Measurements from ENCODE around the gene MT1M.
"Not testable (repeated sequence)": the region's sequence is repeated elsewhere in the genome, so short reads cannot be mapped to it uniquely, and the experiment has no call there.

MT1M gene

DNA sequence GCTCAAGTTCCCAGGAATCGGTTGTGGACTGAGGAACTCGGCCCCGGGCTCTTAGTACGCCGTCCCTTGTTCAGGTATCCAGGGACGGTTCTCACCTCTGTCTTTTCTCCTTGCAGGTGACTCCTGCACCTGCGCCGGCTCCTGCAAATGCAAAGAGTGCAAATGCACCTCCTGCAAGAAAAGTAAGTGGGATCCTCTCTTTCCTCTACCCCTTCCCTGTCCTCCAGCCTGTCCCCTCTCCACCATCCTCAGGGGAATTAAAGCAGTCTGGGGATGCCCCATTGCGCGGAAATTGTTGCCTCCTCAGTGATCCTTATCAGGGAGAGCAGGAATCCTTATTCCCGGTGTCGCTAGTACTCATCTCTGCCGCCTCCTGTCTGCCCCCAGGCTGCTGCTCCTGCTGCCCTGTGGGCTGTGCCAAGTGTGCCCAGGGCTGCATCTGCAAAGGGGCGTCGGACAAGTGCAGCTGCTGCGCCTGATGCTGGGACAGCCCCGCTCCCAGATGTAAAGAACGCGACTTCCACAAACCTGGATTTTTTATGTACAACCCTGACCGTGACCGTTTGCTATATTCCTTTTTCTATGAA lies 23.5 kb upstream of the MT1M start:
- DNase-seq (ENCODE audit: low read depth): no peak

DNA sequence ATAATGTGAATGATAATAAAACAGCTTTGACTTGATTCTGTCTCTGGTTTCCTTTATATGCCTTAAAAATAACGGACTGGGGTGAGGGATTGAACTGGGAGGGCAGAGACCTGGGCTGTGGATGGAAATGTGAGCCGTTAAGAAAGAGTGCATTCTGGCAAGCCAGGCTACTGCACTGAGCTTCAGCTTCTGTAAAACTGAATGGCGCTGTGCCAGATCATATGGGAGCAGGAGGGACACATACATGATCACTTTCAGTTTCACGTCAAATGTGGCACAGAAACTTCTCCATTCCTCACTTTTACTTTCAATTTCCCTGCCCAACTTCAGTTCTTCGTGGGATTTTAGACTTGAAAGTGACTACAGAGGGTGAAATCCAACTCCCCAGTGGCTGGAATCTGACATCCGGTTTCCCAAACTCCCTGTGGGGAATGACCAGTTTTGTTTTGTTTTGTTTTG lies 23.0 kb upstream of the MT1M start:
- DNase-seq (ENCODE audit: low read depth): peak; percentile 83

DNA sequence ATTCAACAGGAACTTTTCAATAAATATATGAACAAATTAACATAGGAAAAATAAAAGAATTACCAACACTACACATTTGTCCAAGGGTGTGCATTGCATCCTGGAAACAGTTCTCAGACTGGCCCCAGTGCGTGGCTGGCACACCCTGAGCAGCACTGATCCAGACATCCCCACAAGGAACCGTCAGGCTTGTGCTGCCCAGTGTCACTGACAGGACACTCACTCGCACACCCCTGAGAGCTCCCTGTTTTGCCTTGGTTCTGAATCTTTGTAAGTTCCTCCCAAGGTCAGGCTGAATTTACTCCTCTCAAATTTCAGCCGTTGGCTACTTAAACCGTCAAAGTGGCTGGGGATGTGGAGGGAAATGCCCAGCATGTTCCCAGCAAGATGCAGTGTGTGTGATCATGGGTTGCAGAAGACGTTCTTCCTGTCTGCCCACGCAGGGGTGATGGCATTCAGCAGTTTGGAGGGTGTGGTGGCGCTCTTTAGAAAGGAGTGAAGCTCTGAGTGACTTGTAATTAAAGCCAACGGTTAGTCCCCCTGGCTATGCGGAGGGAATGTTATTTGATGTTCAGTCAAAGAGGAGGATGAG lies 22.3 kb upstream of the MT1M start:
- peak; percentile 76 for DNase-seq (ENCODE audit: low read depth)

DNA sequence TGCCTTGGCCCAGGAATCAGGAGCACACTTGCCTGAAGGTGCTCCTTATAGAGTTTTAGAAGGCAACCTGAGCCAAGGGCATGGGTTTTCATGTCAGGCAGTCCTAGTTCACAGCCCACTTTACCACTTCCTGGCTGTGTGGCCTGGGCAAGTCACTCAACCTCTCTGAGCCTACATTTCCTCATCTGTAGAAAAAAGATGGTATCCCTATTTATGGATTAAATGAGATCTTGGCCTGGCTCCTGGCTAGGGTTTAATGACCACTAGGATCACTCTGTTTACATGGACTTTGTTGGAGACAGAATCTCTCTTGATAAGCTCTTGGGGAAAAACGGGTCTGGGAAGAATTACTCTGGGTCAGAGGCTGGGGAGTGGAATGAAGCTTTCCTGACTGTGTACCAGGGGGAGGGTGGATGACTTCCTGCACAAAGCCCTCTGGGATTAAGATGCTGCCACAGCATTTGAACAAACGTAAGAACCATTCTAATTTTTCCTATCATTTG lies 21.8 kb upstream of the MT1M start:
- DNase-seq (ENCODE audit: low read depth): no peak

DNA sequence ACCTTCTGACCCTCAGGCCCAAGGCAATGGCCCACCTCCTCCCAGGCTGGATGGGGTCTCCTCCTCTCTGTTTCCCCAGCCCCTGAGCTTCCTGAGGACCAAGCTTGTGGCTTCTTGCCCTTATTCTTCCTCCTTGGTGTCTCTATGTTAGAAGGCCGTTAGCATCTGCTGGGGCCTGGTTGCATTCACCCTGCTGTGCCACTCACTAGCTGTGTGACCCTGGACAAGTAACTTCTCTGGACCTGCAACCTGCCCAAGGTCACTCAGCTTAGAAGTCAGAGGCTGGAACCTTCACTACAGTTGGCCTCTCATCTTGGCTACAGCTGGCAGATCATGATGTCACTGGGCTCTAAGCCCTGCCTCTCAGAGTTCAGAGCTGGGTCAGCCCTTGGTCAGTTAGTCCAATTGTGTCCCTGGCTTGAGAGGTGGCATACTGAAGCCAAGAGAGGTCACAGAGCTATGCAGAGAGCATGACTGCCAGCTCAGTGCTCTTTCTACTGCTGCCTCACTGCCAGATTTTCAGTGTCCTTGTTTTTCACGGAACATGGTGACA lies 21.1 kb upstream of the MT1M start:
- DNase-seq (ENCODE audit: low read depth): no peak

DNA sequence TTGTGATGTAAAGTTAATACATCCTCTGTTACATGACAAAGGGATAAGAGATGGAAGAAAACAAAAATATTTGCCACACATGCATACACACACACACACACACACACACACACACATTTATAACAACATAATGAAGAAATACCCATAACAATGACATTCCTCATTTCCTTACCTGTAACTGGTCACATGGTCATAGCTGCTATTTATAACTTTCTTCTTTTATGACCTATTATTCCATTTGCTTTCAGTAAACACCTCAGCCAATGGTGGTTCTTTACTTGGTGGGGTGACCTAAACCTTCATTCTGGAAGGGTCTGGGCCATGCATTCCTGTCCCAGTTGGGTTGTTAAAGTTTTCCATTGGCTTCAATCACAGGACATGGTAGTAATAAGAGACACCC lies 18.8 kb upstream of the MT1M start:
- no peak for DNase-seq (ENCODE audit: low read depth)

DNA sequence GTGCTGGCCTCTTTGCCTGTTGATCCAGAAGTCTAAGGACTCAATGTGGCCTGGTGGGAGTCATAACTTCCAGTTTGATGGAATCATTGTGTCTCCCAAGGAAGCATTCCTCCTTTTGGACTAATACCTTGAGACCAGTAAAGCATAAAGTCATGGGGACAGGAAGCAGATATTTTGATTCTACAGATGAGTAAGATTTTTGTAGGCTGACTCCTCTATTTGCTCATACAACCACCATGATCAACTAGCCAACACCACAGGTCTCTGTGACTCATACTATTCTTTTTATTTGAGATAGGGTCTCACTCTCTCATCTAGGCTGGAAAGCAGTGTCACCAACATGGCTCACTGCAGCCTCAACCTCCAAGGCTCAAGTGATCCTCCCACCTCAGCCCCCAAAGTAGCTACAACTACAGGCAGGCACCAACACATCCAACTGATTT lies 17.9 kb upstream of the MT1M start:
- peak; percentile 83 for DNase-seq (ENCODE audit: low read depth)

DNA sequence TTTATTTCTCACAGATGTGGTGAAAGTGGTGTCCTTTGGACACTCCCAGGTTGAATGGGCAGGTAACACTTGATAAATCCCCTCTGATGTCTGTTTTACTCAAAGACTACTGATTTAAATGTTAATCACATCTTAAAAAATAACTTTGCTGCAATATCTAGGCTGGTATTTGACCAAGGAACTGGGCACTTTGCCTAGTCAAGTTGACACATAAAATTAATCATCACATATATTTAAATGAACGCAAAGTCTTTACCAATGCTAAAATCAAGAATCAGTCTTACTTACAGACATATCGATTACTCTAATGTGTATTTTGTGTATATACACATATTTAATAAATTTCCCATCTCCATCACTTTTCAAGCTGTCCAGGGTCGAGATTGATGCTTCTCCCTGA lies 17.1 kb upstream of the MT1M start:
- peak; percentile 74 for DNase-seq (ENCODE audit: low read depth)

DNA sequence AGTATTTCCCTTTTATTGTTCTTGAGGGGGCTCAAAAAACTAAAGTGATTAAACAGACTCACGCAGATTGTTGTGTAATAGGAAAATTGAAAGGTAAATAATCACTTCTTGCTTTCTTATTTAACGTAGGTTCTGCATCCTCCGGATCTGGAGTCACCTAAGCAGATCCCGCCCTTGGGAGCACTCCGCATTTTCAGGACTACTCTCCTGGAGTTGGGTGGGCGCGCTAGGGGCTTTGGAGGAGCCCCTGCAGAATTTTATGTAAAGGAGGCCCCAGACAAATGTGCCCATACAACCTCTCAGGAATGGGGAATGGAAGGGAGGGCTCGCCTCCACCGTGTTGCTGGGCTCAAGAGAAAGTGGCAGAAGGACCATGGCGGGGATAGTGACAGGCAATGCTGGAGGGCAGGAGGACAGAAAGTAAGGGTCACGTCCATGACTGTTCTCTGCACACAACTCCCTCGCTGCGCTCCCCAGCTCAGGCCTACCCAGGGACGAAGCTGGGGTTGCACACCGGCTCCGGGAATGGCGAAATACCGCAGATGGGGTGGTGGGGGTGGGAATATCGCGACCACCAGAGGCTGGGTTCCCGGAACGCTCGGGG lies 15.7 kb upstream of the MT1M start:
- no peak for DNase-seq (ENCODE audit: low read depth)

DNA sequence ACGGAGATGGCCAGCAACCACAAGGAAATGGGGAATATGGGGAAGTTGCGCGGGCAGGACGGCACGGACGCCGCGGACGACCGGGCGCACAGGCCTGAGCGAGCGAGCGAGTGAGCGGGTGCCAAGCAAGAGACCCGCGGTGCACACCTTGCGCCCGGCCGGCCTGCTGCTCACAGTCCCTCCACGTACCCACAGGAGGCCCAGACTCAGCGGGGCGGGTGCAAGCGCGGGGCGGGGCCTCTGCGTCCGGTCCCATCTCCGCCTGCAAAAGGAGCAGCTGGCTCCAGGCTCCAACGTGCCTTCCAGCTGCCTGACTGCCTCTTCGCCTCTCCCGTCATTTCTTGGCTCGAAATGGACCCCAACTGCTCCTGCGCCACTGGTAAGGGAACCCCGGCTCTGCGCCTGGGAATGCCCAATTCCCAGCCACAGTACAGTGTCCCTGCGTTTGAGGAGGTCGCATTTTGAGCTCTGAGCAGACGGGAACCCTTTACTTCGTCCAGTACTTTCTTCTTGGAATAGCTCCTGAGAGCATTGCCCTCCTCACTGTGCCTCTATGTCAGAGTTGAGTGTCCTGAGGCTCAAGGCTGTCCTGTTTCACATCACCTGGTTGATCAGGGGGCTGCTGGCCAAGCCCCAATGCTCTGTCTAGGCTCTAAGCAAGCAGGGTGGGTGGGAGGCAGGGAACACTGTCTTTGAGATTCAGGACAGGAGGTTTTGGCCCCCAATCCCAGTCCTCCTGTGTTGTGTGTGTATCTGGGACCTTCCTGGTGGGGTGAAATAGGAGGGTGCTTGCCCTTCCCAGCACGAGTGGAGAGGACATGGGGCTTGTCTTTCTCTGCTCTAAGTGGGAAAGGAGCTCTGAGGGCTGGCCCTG lies 15.0 kb upstream of the MT1M start:
- DNase-seq (ENCODE audit: low read depth): no peak

DNA sequence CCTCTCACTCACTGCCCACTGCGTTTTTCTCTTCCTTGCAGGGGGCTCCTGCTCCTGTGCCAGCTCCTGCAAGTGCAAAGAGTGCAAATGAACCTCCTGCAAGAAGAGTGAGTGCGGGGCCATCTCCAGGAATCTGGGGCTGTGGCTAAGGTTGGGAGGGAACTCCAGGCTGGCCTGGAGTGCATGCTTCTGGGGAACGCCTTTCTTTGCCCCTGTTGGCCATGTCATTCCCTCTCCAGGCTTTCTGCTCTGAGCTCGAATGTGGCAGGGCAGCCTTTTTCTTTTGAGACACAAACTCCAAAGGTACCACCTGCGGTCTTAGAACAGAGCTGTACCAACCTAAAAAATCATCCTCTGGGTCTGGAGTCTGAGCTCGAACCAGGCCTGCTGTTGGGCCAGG lies 14.3 kb upstream of the MT1M start:
- DNase-seq (ENCODE audit: low read depth): no peak

DNA sequence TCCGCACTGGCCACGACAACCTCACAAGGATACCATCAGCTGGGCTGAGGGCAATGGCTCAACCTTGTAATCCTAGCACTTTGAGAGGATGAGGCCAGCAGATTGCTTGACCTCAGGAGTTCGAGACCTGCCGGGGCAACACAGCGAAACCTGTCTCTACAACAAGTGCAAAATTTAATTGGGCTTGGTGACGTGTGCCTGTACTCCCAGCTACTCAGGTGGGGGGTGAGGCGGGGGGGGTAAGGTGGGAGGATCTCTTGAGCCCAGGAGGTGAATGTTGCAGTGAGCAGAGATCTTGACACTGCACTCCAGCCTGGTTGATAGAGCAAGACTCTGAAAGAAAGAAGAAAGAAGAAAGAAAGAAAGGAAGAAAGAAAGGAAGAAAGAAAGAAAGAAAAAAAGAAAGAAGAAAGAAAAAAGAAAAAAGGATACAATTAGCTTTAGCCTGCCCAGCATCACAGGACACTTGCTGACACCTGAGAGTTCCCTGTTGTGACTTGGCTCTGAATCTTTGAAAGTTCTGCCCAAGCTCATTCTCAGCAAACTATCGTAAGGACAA lies 12.0 kb upstream of the MT1M start:
- DNase-seq (ENCODE audit: low read depth): no peak

DNA sequence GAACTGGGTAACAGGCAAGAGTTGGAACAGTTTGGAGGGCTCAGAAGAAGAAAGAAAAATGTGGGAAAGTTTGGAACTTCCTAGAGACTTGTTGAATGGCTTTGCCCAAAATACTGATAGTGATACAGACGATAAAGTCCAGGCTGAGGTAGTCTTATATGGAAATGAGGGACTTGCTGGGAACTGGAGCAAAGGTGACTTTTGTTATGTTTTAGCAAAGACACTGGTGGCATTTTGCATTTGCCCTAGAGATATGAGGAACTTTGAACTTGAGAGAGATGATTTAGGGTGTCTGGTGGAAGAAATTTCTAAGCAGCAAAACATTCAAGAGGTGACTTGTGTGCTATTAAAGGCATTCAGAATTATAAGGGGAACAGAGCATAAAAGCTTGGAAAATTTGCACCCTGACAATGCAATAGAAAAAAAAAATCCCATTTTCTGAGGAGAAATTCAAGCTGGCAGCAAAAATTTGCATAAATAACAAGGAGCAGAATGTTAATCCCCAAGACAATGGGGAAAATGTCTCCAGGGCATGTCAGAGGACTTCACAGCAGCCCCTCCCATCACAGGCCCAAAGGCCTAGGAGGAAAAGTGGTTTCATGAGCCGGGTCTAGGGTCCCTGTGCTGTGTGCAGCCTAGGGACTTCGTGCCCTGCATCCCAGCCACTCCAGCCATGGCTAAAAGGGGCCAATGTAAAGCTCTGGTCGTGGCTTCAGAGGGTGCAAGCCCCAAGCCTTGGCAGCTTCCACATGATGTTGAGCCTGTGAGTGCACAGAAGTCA lies 10.6 kb upstream of the MT1M start:
- not testable (repeated sequence) for DNase-seq (ENCODE audit: low read depth)

DNA sequence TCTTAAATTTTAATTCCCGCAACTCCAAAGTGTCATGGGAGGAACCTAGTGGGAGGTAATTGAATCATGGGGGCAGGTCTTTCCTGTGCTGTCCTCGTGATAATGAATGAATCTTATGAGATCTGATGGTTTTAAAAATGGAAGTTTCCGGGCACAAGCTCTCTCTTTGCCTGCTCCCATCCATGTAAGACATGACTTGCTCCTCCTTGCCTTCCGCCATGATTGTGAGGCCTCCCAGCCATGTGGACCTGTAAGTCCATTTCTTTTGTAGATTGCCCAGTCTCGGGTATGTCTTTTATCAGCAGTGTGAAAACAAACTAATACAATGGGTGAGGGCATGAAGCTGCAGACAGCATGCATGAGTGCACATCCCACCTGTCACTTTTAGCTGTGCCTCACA lies 9.3 kb upstream of the MT1M start:
- not testable (repeated sequence) for DNase-seq (ENCODE audit: low read depth)

DNA sequence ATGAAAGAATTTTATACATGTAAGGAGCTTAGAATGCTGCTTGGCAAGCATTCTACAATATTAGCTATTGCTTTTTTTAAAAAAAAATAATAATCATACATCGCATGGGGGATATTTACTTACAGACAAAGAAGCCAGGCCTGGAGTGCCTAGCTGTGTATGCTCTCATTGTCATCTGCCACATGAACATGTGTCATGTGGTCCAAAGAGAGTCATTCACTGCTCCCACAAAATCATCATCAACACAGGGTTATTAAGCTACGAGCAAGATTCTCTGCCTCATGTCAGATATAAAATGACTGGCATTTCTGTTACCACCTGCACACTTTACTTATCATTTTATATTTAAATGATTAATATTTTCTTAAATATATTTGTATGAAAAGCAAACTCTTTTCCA lies 8.8 kb upstream of the MT1M start:
- DNase-seq (ENCODE audit: low read depth): no peak

DNA sequence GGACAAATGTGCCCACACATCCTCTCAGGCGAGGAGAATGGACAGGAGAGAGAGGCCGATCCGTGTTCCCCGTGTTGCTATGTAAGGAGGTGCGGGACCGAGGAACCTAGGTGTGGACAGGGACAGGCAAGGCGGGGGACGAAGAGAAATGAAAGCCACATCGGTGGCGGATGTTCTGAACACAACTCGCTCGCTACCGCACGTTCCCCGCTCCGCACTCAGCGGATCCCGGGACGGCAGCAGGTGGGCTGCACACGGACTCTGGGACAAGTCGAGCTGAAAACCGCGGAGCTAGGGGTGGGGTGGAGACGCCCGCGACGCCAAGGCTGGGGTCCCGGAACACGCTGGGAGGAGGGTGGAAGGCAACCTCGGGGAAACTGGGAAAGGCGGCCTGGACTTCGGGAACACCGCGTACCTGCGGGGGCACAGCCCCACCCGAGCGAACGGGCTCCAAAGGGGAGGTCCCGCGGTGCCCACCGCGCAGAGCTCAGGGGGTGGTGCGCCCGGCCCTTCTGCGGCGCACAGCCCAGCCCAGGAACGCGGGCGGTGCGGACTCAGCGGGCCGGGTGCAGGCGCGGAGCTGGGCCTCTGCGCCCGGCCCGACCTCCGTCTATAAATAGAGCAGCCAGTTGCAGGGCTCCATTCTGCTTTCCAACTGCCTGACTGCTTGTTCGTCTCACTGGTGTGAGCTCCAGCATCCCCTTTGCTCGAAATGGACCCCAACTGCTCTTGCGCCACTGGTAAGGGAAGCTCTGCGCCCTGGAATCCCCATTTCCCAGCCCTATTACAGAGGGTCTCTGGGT lies 7.1 kb upstream of the MT1M start, which contains the start of gene MT1E:
Gene MT1E, plus strand, starts transcription at position 642 of the 803 bp plus-strand sequence. Its CDS starts 71 bp downstream, at position 713.
- no peak for DNase-seq (ENCODE audit: low read depth)

DNA sequence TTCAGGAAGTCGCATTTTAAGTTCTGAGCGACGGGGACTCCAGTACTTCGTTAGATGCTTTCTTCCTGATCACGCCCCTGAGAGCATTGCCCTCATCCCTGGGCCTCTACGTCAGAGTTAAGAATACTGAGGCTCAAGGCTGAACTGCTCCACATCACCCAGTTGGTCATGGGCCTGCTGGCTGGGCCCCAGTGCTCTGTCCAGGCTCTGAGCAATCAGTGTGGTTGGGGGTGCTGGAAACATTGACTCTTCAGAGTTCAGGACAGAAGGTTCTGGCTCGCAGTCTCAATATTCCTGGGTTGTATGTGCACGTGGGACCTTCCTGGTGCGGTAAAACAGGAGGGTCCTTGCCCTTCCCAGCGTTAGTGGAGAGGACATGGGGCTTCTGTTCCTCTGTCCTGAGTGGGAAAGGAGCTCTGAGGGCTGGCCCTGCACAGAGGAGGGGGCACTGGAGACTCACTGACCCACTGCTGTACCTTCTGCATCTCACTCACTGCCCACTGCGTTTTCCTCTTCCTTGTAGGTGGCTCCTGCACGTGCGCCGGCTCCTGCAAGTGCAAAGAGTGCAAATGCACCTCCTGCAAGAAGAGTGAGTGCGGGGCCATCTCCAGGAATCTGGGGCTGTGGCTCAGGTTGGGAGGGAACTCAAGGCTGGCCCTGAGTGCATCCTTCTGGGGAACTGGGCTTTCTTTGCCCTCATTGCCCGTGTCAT lies 6.4 kb upstream of the MT1M start:
- DNase-seq (ENCODE audit: low read depth): no peak

DNA sequence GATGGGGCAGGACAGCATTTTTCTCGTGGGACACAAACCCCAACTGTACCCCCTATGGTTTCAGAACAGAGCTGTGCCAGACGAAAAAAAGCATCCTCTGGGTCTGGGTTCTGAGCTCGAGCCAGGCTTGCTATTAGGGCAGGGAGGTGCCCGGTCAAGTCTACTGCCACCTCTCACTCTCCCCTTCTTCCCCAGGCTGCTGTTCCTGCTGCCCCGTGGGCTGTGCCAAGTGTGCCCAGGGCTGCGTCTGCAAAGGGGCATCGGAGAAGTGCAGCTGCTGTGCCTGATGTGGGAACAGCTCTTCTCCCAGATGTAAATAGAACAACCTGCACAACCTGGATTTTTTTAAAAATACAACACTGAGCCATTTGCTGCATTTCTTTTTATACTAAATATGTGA lies 5.8 kb upstream of the MT1M start:
- DNase-seq (ENCODE audit: low read depth): no peak

Data from HS-5 (cell line).